Suprapubic skin (tissue), 4 donors: ENCODE measurements around the gene GINS1.

Source experiments
- CTCF ChIP-seq, 2 donors: fragments of 200-600 bp in 1 of 2; fragments of 450-650 bp in 1 of 2; sonication (generic) in 1 of 2; IDR thresholded peaks; one replicate each; pipeline ENCODE4 v1.5.1; 2016 to 2019; ENCODE audit warnings: antibody characterized with exemption in 2 of 2, mild to moderate bottlenecking in 1 of 2, moderate library complexity in 1 of 2
- EP300 ChIP-seq: sonication (generic); formaldehyde crosslinking; IDR thresholded peaks from one replicate; pipeline ENCODE4 v1.6.1; 2017; ENCODE audit warnings: antibody characterized with exemption
- POLR2A ChIP-seq, 2 donors: fragments of 450-650 bp; IDR thresholded peaks; one replicate each; pipeline ENCODE4 v1.6.1; 2017; ENCODE audit warnings: antibody characterized with exemption in 2 of 2, mild to moderate bottlenecking in 2 of 2, moderate library complexity in 2 of 2
- POLR2AphosphoS5 ChIP-seq, 3 donors: sonication (generic); formaldehyde crosslinking; IDR thresholded peaks; one replicate each; pipeline ENCODE4 v1.6.1; 2017; ENCODE audit warnings: antibody characterized with exemption in 3 of 3

DNA sequence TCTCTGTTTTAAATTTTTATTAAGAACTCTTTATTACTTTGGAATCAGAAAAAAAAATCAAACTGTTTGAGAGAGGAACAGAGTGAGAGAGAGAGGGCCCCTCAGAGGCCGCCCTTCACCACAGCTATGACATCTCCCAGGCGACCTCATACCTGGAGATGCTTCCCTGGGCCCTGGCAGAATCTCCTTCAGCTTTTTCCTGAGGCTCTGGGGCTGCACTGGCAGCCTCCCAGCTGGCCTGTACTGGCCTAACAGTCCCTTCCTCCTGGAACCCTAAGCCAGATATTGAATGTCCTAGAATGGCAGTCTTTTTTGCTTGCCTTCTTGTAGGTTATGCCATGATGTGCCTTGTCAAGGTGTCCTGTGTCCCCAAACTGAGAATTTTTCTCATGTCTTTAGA is 30.6 kb upstream of the GINS1 start:
- no peak for TF ChIP-seq POLR2A (IDR thresholded peaks at IDR 0.05)
- no peak for TF ChIP-seq CTCF (IDR thresholded peaks at IDR 0.05)
- no peak for TF ChIP-seq POLR2AphosphoS5 (IDR thresholded peaks at IDR 0.05)
- TF ChIP-seq EP300 = no peak
